Adrenal gland (tissue), 12 donors: ENCODE measurements around the gene HERC5. TPM values are rescaled to one million over a fixed set of nuclear protein-coding genes. Genes with fewer than 3 reads are reported as not detected.

Experiments
- DNase-seq, 7 donors: peaks; one replicate each; pipeline ENCODE4 v3.0.0-alpha.2; 2019 to 2020
- H3K27ac ChIP-seq, 5 donors: fragments of 200-600 bp; sonication (generic) in 4 of 5; 1 replicate in 3 of 5; 2 replicates in 2 of 5; pipeline versions ENCODE4 v1.5.1 to v1.8.0; 2016 to 2020; ENCODE audit warnings: mild to moderate bottlenecking in 1 of 5
- H3K27me3 ChIP-seq: fragments of 200-600 bp; 2 replicates; pipeline ENCODE4 v1.8.0; 2021
- H3K36me3 ChIP-seq, 2 donors: fragments of 200-600 bp; replicated peaks in 1 of 2; 1 replicate in 1 of 2; 2 replicates in 1 of 2; pipeline versions ENCODE4 v1.5.1 to v1.8.0; 2018 to 2022
- H3K4me1 ChIP-seq, 2 donors: fragments of 200-600 bp; replicated peaks in 1 of 2; 1 replicate in 1 of 2; 2 replicates in 1 of 2; pipeline versions ENCODE4 v1.5.1 to v1.8.0; 2018 to 2021
- H3K4me3 ChIP-seq, 4 donors: fragments of 200-600 bp; sonication (generic) in 3 of 4; one replicate each; pipeline ENCODE4 v1.5.1; 2016 to 2018
- H3K9me3 ChIP-seq, 3 donors: fragments of 200-600 bp; sonication (generic) in 1 of 3; replicated peaks in 1 of 3; 1 replicate in 2 of 3; 2 replicates in 1 of 3; pipeline versions ENCODE4 v1.5.1 to v1.8.0; 2016 to 2021
- POLR2A ChIP-seq, 2 donors: fragments of 450-650 bp; IDR thresholded peaks; one replicate each; pipeline ENCODE4 v1.6.1; 2017; ENCODE audit warnings: antibody characterized with exemption in 2 of 2, mild to moderate bottlenecking in 2 of 2, moderate library complexity in 1 of 2
- WGBS, 4 donors: extraction: QIAGEN DNeasy Blood & Tissue Kit in 2 of 4; methylation state at CpG; one replicate each; pipeline versions ENCODE4 v1.1.5 to v1.1.7; 2013 to 2017; 5-methylcytosine and 5-hydroxymethylcytosine counted together
- intact Hi-C, 2 donors: fragments of 100-400 bp; cut with DNase I; formaldehyde crosslinking; loops; one replicate each; pipeline versions ENCODE4 v1.14.1 to v1.15.0; 2022 to 2023
- polyA plus RNA-seq, 3 donors: library from polyadenylated mRNA; stranded (reverse); fragments of 200-250 nt in 2 of 3; fragments of 350-450 nt in 1 of 3; fragmentation: Illumina TruSeq in 1 of 3; extraction: RNeasy Lipid Tissue Mini Kit (QIAGEN cat#74804) in 1 of 3; gene quantifications; one replicate each; pipeline ENCODE4 v1.2.3, GENCODE V29; 2013 to 2014
- total RNA-seq, 9 donors: library from RNA; depleted of rRNA in 4 of 9; stranded (reverse); fragments of >200 nt in 4 of 9; fragments of 120-200 nt in 1 of 9; fragmentation: NEBNext Ultra II Directional in 1 of 9; extraction: Animal tissue kit (Norgen Biotek cat#: 25700) in 1 of 9; gene quantifications; one replicate each; pipeline versions ENCODE4 v1.1.0 to v1.2.4, GENCODE V29; 2013 to 2023
- TF ChIP-seq, protein P1 (sequence below), 6 experiments: fragments of 450-650 bp in 4 of 6; fragments of 200-600 bp in 2 of 6; sonication (generic) in 1 of 6; IDR thresholded peaks; 1 replicate in 5 of 6; 2 replicates in 1 of 6; pipeline versions ENCODE4 v1.5.1 to v1.8.0; 2016 to 2021; ENCODE audit warnings: antibody characterized with exemption in 6 of 6, mild to moderate bottlenecking in 2 of 6, moderate library complexity in 1 of 6
- donor health status: healthy with polysubstance abuse.
- donor health status: Bipolar disorder and iron deficiency.
- donor health status: DM: yes; HTN: yes; CAD: no.
- donor health status: DM: no; HTN: no; CAD: no.
- donor health status: DM: no; HTN: no; CAD: no.
- donor health status: DM: yes; HTN: yes; CAD: no.

HERC5 gene
- total and polyA plus RNA-seq, 12 donors, result 3.3 to 9.9 (median 6.6) TPM

DNA sequence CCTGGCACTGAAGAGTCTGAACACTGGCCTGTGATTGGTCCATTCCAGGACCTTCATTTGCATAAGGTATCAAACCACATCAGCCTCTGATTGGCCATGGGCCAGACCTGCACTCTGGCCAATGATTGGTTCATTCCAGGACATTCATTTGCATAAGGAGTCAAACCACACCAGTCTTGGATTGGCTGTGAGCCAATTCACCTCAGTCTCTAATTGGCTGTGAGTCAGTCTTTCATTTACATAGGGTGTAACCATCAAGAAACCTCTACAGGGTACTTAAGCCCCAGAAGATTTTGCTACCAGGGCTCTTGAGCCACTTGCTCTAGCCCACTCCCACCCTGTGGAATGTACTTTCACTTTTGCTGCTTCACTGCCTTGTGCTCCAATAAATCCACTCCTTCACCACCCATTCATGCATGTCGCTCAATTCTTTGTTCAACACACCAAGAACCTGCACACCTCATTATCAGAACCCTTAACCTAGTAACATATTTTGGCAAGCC is 14.2 kb upstream of the HERC5 start:
- Histone ChIP-seq H3K4me3 (no peak overlapping the region), H3K4me1 (no peaks in the 10 kb centered on the region), H3K36me3 (no peaks in the 10 kb centered on the region), H3K27ac (no peak overlapping the region), H3K9me3 (no peaks in the 10 kb centered on the region), H3K27me3 (no peaks in the 10 kb centered on the region)
- WGBS, 4 donors, result 96 to 100% (median 100%) methylated on average over 1 of the region's 1 CpG
- TF ChIP-seq POLR2A (IDR thresholded peaks at IDR 0.05), result no peak
- TF ChIP-seq, protein P1, sequence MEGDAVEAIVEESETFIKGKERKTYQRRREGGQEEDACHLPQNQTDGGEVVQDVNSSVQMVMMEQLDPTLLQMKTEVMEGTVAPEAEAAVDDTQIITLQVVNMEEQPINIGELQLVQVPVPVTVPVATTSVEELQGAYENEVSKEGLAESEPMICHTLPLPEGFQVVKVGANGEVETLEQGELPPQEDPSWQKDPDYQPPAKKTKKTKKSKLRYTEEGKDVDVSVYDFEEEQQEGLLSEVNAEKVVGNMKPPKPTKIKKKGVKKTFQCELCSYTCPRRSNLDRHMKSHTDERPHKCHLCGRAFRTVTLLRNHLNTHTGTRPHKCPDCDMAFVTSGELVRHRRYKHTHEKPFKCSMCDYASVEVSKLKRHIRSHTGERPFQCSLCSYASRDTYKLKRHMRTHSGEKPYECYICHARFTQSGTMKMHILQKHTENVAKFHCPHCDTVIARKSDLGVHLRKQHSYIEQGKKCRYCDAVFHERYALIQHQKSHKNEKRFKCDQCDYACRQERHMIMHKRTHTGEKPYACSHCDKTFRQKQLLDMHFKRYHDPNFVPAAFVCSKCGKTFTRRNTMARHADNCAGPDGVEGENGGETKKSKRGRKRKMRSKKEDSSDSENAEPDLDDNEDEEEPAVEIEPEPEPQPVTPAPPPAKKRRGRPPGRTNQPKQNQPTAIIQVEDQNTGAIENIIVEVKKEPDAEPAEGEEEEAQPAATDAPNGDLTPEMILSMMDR (IDR thresholded peaks at IDR 0.05), result no peak
- intact Hi-C loops, result no loop called here
- DNase-seq, result no peak

DNA sequence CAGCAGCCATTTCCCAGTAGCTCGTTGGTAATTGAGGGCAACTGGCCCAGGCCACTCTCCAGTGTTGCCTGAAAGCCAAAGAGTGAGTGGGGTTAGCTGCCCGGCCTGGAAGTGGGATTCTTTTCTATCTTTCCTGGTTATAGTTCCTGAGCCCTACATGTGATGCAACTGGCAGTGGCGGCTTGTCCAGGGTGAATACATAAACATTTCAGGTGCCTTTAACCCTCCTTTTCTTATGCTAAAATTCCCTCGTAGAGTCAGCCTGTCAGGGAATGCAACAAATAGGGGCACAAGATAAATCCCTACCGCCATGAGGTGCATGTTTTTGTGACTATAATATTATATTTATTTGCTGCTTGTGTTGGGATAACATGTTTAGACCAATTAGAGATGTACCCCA is 13.4 kb upstream of the HERC5 start:
- Histone ChIP-seq H3K4me3 (no peak overlapping the region), H3K36me3 (no peaks in the 10 kb centered on the region), H3K9me3 (no peaks in the 10 kb centered on the region), H3K4me1 (no peaks in the 10 kb centered on the region), H3K27me3 (no peaks in the 10 kb centered on the region), H3K27ac (no peak overlapping the region)
- no peak for TF ChIP-seq POLR2A (IDR thresholded peaks at IDR 0.05)
- TF ChIP-seq, protein P1 (IDR thresholded peaks at IDR 0.05), result no peak
- intact Hi-C loops, result no loop called here
- WGBS, 4 donors, result 90 to 95% (median 91%) methylated on average over 5 of the region's 5 CpGs
- DNase-seq, result no peak

DNA sequence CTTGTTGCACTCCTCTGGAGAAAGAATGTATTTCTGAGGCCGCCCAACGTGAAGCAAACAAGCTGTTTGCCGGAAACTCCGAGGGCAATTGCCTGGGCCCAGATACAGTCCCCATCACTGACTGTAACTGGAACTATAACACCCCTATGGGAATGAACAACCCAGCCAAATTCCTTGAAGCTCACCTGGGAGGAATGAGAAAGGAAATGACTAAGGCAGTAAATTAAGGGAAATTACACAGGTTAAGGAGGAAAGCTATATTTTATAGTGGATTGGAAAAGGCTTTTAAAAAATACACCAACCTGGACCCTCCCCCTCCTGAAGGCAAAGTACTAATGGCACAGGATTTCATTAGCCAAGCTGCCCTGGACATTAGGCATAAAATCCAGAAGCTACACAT is 11.7 kb upstream of the HERC5 start:
- Histone ChIP-seq H3K4me3 (no peak overlapping the region), H3K4me1 (no peaks in the 10 kb centered on the region), H3K27me3 (no peaks in the 10 kb centered on the region), H3K36me3 (no peaks in the 10 kb centered on the region), H3K9me3 (no peaks in the 10 kb centered on the region), H3K27ac (no peak overlapping the region)
- TF ChIP-seq, protein P1 (IDR thresholded peaks at IDR 0.05), result no peak
- TF ChIP-seq POLR2A (IDR thresholded peaks at IDR 0.05), result no peak
- WGBS, 4 donors, result 85 to 92% (median 89%) methylated on average over 4 of the region's 4 CpGs
- intact Hi-C loops, result no loop called here
- DNase-seq, result no peak

DNA sequence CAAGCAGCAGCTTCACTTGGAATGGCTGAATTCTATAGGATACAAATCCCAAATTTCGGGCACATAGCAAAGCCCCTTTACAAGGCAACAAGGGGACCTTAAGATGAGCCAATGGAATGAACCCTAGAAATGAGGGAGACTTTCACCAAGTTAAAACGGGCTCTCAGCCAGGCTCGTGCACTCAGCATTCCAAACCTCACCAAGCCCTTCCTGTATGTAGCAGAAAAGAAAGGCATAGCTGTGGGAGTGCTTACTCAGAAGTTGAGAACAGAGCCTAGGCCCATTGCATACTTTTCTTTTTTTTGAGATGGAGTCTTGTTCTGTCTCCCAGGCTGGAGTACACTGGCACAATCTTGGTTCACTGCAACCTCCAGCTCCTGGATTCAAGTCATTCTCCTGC is 10.8 kb upstream of the HERC5 start:
- Histone ChIP-seq H3K9me3 (no peaks in the 10 kb centered on the region), H3K4me1 (no peaks in the 10 kb centered on the region), H3K36me3 (no peaks in the 10 kb centered on the region), H3K27ac (no peak overlapping the region), H3K4me3 (no peak overlapping the region), H3K27me3 (no peaks in the 10 kb centered on the region)
- no peak for DNase-seq
- no peak for TF ChIP-seq POLR2A (IDR thresholded peaks at IDR 0.05)
- TF ChIP-seq, protein P1 (IDR thresholded peaks at IDR 0.05), result no peak
- intact Hi-C loops, result no loop called here
- WGBS, 4 donors, result 76 to 83% (median 79%) methylated on average over 3 of the region's 3 CpGs
